Measurements from ENCODE around the gene RP9. TPM values are rescaled to one million over a fixed set of nuclear protein-coding genes. Genes with fewer than 3 reads are reported as not detected.
"Not testable (repeated sequence)": the region's sequence is repeated elsewhere in the genome, so short reads cannot be mapped to it uniquely, and the experiment has no call there.

RP9 gene
- total RNA-seq, 6 experiments from 2014 or later = 11.4 to 16.6 (median 14.9) TPM

DNA sequence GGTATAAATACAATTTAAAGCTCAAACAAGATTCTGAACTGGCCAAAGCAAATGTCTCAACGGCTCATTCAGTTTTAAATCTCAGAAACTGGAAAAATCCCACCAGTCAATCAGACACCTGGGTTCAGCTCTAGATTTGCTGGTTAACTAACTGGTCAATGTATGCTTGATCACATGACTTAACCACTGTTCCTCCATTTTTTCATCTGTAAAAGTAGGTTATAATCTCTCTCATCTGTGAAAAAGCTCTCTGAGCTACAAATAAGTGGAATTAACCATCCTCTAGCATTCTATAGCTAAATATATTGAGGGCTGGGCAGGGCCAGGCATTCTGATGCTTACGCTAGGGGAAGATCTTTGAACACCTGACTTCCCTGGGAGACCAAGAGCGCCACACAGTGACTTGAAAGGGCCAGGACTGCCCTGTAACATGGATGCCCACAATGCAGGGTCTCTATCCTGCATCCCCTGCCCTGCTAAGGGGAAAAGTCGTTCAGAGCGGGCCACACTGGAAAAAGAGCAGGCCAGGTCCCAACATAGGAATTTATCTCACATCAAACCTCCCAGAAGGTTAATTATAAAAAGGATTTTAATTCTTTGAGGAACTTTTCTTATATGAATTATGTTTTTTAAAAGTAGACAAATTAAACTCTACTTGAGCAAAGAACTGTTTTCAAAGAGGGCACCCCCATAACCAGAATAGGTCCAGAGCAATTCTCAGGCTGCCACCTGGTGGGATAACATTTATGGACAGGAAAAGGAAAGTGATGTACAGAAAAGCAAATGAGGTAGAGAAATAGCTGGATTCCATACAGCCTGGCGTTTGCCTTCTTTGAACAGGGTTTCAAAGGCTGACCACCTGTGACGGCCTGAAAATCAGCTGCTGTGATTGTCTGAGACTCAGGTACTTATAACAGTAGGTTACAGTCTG, 1.8 kb downstream of the RP9 start:
- Mint-ChIP-seq H3K9me3 (no peaks in the 10 kb centered on the region), H3K27ac (peak overlapping the region; percentile 75; the same call in 1 of the 2 replicates), H3K4me1 (ENCODE audit: low read depth) (peaks cover 33% of the 10 kb centered on the region), H3K4me3 (peak overlapping the region; percentile 99), H3K36me3 (ENCODE audit: low read depth) (no peaks in the 10 kb centered on the region; the same call in 1 of the 2 replicates), H3K27me3 (ENCODE audit: insufficient read depth) (no peaks in the 10 kb centered on the region; the same call in none of the 2 replicates)
- DNase-seq = peak; percentile 61
- TF ChIP-seq, protein P1, sequence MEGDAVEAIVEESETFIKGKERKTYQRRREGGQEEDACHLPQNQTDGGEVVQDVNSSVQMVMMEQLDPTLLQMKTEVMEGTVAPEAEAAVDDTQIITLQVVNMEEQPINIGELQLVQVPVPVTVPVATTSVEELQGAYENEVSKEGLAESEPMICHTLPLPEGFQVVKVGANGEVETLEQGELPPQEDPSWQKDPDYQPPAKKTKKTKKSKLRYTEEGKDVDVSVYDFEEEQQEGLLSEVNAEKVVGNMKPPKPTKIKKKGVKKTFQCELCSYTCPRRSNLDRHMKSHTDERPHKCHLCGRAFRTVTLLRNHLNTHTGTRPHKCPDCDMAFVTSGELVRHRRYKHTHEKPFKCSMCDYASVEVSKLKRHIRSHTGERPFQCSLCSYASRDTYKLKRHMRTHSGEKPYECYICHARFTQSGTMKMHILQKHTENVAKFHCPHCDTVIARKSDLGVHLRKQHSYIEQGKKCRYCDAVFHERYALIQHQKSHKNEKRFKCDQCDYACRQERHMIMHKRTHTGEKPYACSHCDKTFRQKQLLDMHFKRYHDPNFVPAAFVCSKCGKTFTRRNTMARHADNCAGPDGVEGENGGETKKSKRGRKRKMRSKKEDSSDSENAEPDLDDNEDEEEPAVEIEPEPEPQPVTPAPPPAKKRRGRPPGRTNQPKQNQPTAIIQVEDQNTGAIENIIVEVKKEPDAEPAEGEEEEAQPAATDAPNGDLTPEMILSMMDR (IDR thresholded peaks at IDR 0.05) = peak; percentile 82

DNA sequence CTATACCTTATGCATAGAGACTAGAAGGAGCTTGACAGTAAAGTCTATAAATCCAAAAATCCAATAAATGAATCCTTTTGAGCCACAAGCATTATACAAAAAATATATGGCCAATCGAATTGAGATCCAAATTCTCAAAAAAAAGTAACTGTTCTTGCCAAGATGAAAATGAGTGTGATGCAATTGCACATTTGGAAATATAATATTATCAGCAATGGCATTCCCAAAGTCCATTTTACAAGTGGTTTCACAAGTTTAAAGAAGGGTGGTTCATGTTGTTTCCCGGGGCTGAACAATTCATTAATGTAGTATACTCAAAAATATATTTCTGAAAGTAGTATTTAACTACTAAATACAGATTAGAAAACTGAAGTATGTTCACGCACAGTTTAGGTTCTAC, 7.3 kb downstream of the RP9 start:
- Mint-ChIP-seq H3K36me3 (ENCODE audit: low read depth) (peaks cover 12% of the 10 kb centered on the region), H3K4me3 (no peak overlapping the region), H3K9me3 (no peaks in the 10 kb centered on the region), H3K27ac (no peak overlapping the region), H3K4me1 (ENCODE audit: low read depth) (peaks cover 5% of the 10 kb centered on the region; the same call in 1 of the 2 replicates), H3K27me3 (ENCODE audit: insufficient read depth) (no peaks in the 10 kb centered on the region; the same call in none of the 2 replicates)
- TF ChIP-seq, protein P1 (IDR thresholded peaks at IDR 0.05) = no peak
- no peak for DNase-seq

DNA sequence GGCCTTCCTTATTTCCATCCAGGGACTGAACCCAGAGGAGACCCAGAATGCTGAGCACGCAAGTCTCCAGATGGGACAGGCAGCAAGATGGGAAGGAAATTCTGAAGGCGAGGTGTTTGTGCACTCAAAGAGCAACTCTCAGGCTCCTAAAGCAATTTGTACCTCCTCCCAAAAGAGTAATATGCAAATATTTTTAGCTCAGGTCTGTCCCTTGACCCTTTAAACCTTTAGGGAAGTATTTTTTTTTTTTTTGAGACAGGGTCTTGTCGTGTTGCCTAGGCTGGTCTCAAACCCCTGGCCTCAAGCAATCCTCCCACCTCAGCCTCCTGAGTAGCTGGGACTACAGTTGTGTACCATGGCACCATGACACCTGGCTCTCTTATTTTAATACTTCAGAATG, 8.4 kb downstream of the RP9 start:
- peaks cover 5% of the 10 kb centered on the region; the same call in 1 of the 2 replicates for H3K4me1 Mint-ChIP-seq (ENCODE audit: low read depth)
- H3K27ac Mint-ChIP-seq = no peak overlapping the region
- no peak overlapping the region for H3K4me3 Mint-ChIP-seq
- no peaks in the 10 kb centered on the region; the same call in 1 of the 2 replicates for H3K27me3 Mint-ChIP-seq (ENCODE audit: insufficient read depth)
- TF ChIP-seq, protein P1 (IDR thresholded peaks at IDR 0.05) = no peak
- no peaks in the 10 kb centered on the region for H3K9me3 Mint-ChIP-seq
- no peak for DNase-seq
- H3K36me3 Mint-ChIP-seq (ENCODE audit: low read depth) = peaks cover 24% of the 10 kb centered on the region

DNA sequence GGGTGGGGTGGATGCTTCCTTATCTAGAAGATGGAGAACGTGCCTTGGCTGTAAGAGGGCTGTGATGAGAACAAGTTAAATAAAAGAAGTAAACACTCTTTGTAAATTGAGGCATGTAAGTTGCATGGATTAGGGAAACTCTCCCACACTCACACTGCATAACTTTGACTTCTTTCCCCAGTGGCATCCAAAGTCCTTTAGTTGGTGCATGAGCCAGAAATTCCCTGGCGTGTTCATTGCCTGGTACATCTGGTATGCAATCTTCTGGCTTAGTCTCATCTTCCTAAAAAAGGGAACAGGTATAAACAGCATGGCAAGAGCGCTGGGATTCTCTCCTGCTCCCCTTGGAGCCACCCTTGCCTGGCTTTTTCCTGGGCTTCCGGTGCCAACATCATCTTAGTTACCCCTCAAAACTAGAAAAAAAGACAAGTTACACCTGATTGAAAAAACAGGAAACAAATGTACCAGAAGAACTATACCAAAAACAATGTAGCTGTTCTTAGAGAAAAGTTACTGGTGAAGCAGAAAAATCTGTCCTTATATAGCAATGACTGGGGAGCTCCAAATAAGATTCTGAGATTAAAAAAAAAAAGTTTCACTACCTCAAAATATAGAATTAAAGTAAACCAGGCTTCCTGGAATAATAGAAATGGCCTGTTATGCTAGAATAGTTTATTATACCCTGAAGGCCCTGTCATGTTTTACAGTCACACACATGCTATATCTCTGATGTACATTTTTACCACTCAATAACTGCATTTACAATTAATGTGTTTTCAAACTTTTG, 9.9 kb downstream of the RP9 start:
- TF ChIP-seq, protein P1 (IDR thresholded peaks at IDR 0.05) = no peak
- no peak overlapping the region for H3K4me3 Mint-ChIP-seq
- no peak for DNase-seq
- no peak overlapping the region for H3K27ac Mint-ChIP-seq
- H3K36me3 Mint-ChIP-seq (ENCODE audit: low read depth) = peaks cover 32% of the 10 kb centered on the region
- H3K4me1 Mint-ChIP-seq (ENCODE audit: low read depth) = no peaks in the 10 kb centered on the region
- no peaks in the 10 kb centered on the region; the same call in 1 of the 2 replicates for H3K27me3 Mint-ChIP-seq (ENCODE audit: insufficient read depth)
- H3K9me3 Mint-ChIP-seq = no peaks in the 10 kb centered on the region

DNA sequence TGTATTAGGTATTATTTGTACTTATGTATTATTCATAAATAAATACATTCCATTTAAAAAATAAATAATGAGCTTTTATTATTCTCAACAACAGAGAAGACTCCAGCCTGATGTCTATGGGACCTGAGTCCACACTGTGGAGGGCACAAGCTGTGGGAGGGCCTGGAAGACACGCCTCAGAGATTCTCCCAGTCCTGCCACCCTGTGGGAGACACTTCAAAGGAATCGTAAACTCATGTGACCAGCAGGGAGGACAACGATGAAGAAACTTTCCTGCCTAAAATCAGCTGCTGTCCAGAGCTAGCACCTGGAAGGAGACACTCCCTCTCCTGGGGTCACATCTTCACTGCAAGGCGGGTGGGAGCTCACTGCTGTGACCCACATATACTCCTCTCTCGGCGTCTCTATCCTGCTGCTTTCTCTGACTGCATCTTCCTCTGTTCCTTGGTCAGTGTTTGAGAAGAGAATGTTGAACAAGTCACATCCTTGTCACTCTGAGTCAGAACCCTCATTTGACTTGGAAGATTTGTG, 14.4 kb downstream of the RP9 start:
- not testable (repeated sequence) for H3K9me3 Mint-ChIP-seq; H3K27me3 Mint-ChIP-seq (ENCODE audit: insufficient read depth); H3K4me3 Mint-ChIP-seq; DNase-seq; H3K27ac Mint-ChIP-seq
- H3K4me1 Mint-ChIP-seq (ENCODE audit: low read depth) = peaks cover 29% of the 10 kb centered on the region
- H3K36me3 Mint-ChIP-seq (ENCODE audit: low read depth) = peaks cover 45% of the 10 kb centered on the region

Measured in HFFc6 (cell line).